Neural progenitor cell (in vitro differentiated cells): ENCODE measurements around the gene TOPORS. TPM values are rescaled to one million over a fixed set of nuclear protein-coding genes. Genes with fewer than 3 reads are reported as not detected.

Experiments used
- DNase-seq: peaks from one replicate; pipeline ENCODE4 v3.0.0-alpha.2; 2016; ENCODE audit warnings: low spot score
- H2AFZ ChIP-seq: fragments of 200-600 bp; sonication (generic); replicated peaks from 2 replicates; pipeline ENCODE4 v1.6.1; 2016; ENCODE audit warnings: antibody characterized with exemption
- H3F3A ChIP-seq: fragments of 200-600 bp; sonication (generic); 2 replicates; pipeline ENCODE4 v1.6.1; 2016; ENCODE audit warnings: antibody characterized with exemption, low read depth
- H3K27ac ChIP-seq: fragments of 200-600 bp; sonication (generic); 2 replicates; pipeline ENCODE4 v1.5.1; 2016; ENCODE audit warnings: mild to moderate bottlenecking
- H3K27me3 ChIP-seq: fragments of 200-600 bp; sonication (generic); 2 replicates; pipeline ENCODE4 v1.6.1; 2016; ENCODE audit warnings: mild to moderate bottlenecking, moderate library complexity
- H3K36me3 ChIP-seq: fragments of 200-600 bp; sonication (generic); 2 replicates; pipeline ENCODE4 v1.5.1; 2016
- H3K4me1 ChIP-seq: fragments of 200-600 bp; sonication (generic); 2 replicates; pipeline ENCODE4 v1.6.1; 2016; ENCODE audit warnings: mixed run types
- H3K4me2 ChIP-seq: fragments of 200-600 bp; sonication (generic); 2 replicates; pipeline ENCODE4 v1.6.1; 2016
- H3K4me3 ChIP-seq: fragments of 200-600 bp; sonication (generic); 2 replicates; pipeline ENCODE4 v1.5.1; 2016
- H3K79me2 ChIP-seq: fragments of 200-600 bp; sonication (generic); 2 replicates; pipeline ENCODE4 v1.6.1; 2016; ENCODE audit warnings: low read depth
- H3K9ac ChIP-seq: fragments of 200-600 bp; sonication (generic); 2 replicates; pipeline ENCODE4 v1.6.1; 2016
- H3K9me3 ChIP-seq: fragments of 200-600 bp; sonication (generic); 2 replicates; pipeline ENCODE4 v1.5.1; 2016; ENCODE audit warnings: low read depth
- H4K20me1 ChIP-seq: fragments of 200-600 bp; sonication (generic); 2 replicates; pipeline ENCODE4 v1.6.1; 2016; ENCODE audit warnings: low read depth
- H3K27ac Mint-ChIP-seq: 3 replicates; pipeline ENCODE4 v1.8.0; 2021; ENCODE audit warnings: mixed read lengths
- H3K27me3 Mint-ChIP-seq: 2 replicates; pipeline ENCODE4 v1.8.0; 2022; ENCODE audit warnings: low read depth, mild to moderate bottlenecking, inconsistent platforms, moderate library complexity, mixed read lengths; ENCODE audit not compliant: insufficient read depth
- H3K36me3 Mint-ChIP-seq: 3 replicates; pipeline ENCODE4 v1.8.0; 2021; ENCODE audit warnings: mixed read lengths
- H3K4me1 Mint-ChIP-seq: 3 replicates; pipeline ENCODE4 v1.8.0; 2021; ENCODE audit warnings: mixed read lengths
- H3K4me3 Mint-ChIP-seq: 3 replicates; pipeline ENCODE4 v1.8.0; 2021; ENCODE audit warnings: mild to moderate bottlenecking, moderate library complexity, mixed read lengths
- H3K9me3 Mint-ChIP-seq: 3 replicates; pipeline ENCODE4 v1.8.0; 2020; ENCODE audit warnings: mixed read lengths
- CTCF ChIP-seq: fragments of 200-600 bp; sonication (generic); IDR thresholded peaks from 2 replicates; pipeline ENCODE4 v1.5.1; 2017; ENCODE audit warnings: antibody characterized with exemption, mild to moderate bottlenecking
- EZH2 ChIP-seq: fragments of 200-600 bp; sonication (generic); IDR thresholded peaks from 2 replicates; pipeline ENCODE4 v1.6.1; 2017; ENCODE audit warnings: antibody characterized with exemption, mild to moderate bottlenecking, moderate library complexity
- EZH2phosphoT487 ChIP-seq: fragments of 200-600 bp; sonication (generic); IDR thresholded peaks from 2 replicates; pipeline ENCODE4 v1.6.1; 2017; ENCODE audit warnings: antibody characterized with exemption
- total RNA-seq: library from RNA; depleted of rRNA; stranded (reverse); fragments of >200 nt; gene quantifications from 2 replicates; pipeline ENCODE4 v1.2.3, GENCODE V29; 2015; ENCODE audit warnings: low replicate concordance

Gene TOPORS
- total RNA-seq, 1 donor from 2014 or later, result 51.3 TPM

- no peak for DNase-seq
- H3K36me3 Mint-ChIP-seq, result peaks cover 52% of the 10 kb centered on the region
- no peak overlapping the region for H3K4me3 Mint-ChIP-seq
- TF ChIP-seq EZH2, result no peak
- TF ChIP-seq EZH2phosphoT487, result no peak
- no peak for TF ChIP-seq CTCF
- Histone ChIP-seq H3K4me3 (no peak overlapping the region), H3F3A (peaks cover 9% of the 10 kb centered on the region), H3K27me3 (no peaks in the 10 kb centered on the region), H3K9me3 (no peaks in the 10 kb centered on the region), H3K9ac (no peak overlapping the region), H4K20me1 (peaks cover 65% of the 10 kb centered on the region), H3K79me2 (peaks cover 98% of the 10 kb centered on the region), H3K4me2 (no peak overlapping the region), H3K27ac (no peak overlapping the region), H3K36me3 (peaks cover 4% of the 10 kb centered on the region), H3K4me1 (peaks cover 8% of the 10 kb centered on the region), H2AFZ (no peak overlapping the region)
- H3K4me1 Mint-ChIP-seq, result peaks cover 17% of the 10 kb centered on the region
- peaks cover 2% of the 10 kb centered on the region for H3K27me3 Mint-ChIP-seq
- H3K27ac Mint-ChIP-seq, result no peak overlapping the region
- peaks cover 4% of the 10 kb centered on the region for H3K9me3 Mint-ChIP-seq
Measured at GRCh38 chr9:32545884-32546283, 6.5 kb downstream of the TOPORS start.

GRCh38 chr9:32543047-32543446, 9.3 kb downstream of the TOPORS start:
- H3K4me2 ChIP-seq, result no peak overlapping the region
- Mint-ChIP-seq H3K4me3 (no peak overlapping the region), H3K36me3 (peaks cover 39% of the 10 kb centered on the region), H3K9me3 (no peaks in the 10 kb centered on the region), H3K27me3 (no peaks in the 10 kb centered on the region), H3K27ac (no peak overlapping the region), H3K4me1 (no peaks in the 10 kb centered on the region)
- no peak overlapping the region for H2AFZ ChIP-seq
- H3F3A ChIP-seq, result no peaks in the 10 kb centered on the region
- H3K79me2 ChIP-seq, result peaks cover 79% of the 10 kb centered on the region
- peaks cover 48% of the 10 kb centered on the region for H4K20me1 ChIP-seq
- no peak overlapping the region for H3K4me3 ChIP-seq
- no peaks in the 10 kb centered on the region for H3K9me3 ChIP-seq
- no peak for TF ChIP-seq CTCF
- TF ChIP-seq EZH2phosphoT487, result no peak
- TF ChIP-seq EZH2, result no peak
- peaks cover 4% of the 10 kb centered on the region for H3K36me3 ChIP-seq
- H3K27ac ChIP-seq, result no peak overlapping the region
- no peak overlapping the region for H3K9ac ChIP-seq
- H3K27me3 ChIP-seq, result no peaks in the 10 kb centered on the region
- DNase-seq, result no peak
- no peaks in the 10 kb centered on the region for H3K4me1 ChIP-seq

GRCh38 chr9:32533816-32534215, 18.6 kb downstream of the TOPORS start:
- Histone ChIP-seq H3K4me2 (no peak overlapping the region), H3K27ac (no peak overlapping the region), H3K4me1 (no peaks in the 10 kb centered on the region), H3K27me3 (no peaks in the 10 kb centered on the region), H3K79me2 (no peaks in the 10 kb centered on the region), H3K9me3 (no peaks in the 10 kb centered on the region), H4K20me1 (no peaks in the 10 kb centered on the region), H3K36me3 (no peaks in the 10 kb centered on the region), H2AFZ (no peak overlapping the region), H3K4me3 (no peak overlapping the region), H3K9ac (no peak overlapping the region), H3F3A (no peaks in the 10 kb centered on the region)
- peaks cover 13% of the 10 kb centered on the region for H3K36me3 Mint-ChIP-seq
- no peak overlapping the region for H3K27ac Mint-ChIP-seq
- no peak for TF ChIP-seq EZH2
- TF ChIP-seq EZH2phosphoT487, result no peak
- no peak for TF ChIP-seq CTCF
- H3K27me3 Mint-ChIP-seq, result peaks cover 2% of the 10 kb centered on the region
- H3K9me3 Mint-ChIP-seq, result no peaks in the 10 kb centered on the region
- DNase-seq, result no peak
- no peak overlapping the region for H3K4me3 Mint-ChIP-seq
- no peaks in the 10 kb centered on the region for H3K4me1 Mint-ChIP-seq
